Measurements from ENCODE around the gene RGS7. TPM values are rescaled to one million over a fixed set of nuclear protein-coding genes. Genes with fewer than 3 reads are reported as not detected.
A peak's percentile ranks its signal among the peaks of the same experiment; 100 is the strongest.
"Not testable (repeated sequence)": the region's sequence is repeated elsewhere in the genome, so short reads cannot be mapped to it uniquely, and the experiment has no call there.

The RGS7 gene
- total RNA-seq, 2 experiments from 2014 or later, result not detected

DNA sequence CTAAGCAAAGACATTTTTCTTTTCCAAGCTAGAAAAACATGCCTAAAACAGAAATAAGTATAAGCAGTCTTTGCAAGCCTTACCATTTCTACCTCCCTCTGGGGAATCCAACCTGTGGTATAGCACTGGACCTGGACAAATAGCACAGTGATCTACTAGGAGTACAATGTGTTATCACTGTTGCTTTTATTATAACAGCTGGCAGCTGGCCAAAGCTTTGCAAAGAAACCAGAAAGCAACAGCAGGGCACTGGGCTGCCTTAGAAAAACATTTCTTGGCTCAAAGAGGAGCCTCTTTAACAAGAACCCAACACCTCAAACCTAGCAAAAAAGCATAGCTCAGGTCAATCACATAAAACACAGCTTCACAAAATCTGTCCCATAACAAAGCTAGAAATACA is 450.5 kb downstream of the RGS7 start:
- intact Hi-C loops (cut with micrococcal nuclease), result no loop called here
- TF ChIP-seq, protein P1, sequence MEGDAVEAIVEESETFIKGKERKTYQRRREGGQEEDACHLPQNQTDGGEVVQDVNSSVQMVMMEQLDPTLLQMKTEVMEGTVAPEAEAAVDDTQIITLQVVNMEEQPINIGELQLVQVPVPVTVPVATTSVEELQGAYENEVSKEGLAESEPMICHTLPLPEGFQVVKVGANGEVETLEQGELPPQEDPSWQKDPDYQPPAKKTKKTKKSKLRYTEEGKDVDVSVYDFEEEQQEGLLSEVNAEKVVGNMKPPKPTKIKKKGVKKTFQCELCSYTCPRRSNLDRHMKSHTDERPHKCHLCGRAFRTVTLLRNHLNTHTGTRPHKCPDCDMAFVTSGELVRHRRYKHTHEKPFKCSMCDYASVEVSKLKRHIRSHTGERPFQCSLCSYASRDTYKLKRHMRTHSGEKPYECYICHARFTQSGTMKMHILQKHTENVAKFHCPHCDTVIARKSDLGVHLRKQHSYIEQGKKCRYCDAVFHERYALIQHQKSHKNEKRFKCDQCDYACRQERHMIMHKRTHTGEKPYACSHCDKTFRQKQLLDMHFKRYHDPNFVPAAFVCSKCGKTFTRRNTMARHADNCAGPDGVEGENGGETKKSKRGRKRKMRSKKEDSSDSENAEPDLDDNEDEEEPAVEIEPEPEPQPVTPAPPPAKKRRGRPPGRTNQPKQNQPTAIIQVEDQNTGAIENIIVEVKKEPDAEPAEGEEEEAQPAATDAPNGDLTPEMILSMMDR (IDR thresholded peaks at IDR 0.05), result no peak
- no peak overlapping the region for H3K27ac Mint-ChIP-seq
- ChIA-PET CTCF (no interaction called here), POLR2A (no interaction called here)
- no peaks in the 10 kb centered on the region for H3K36me3 Mint-ChIP-seq (ENCODE audit: low read depth)
- DNase-seq, result no peak
- no peak overlapping the region for H3K4me3 Mint-ChIP-seq
- H3K4me1 Mint-ChIP-seq (ENCODE audit: low read depth), result no peaks in the 10 kb centered on the region
- no peak for ATAC-seq
- no peaks in the 10 kb centered on the region for H3K27me3 Mint-ChIP-seq
- H3K9me3 Mint-ChIP-seq, result peaks cover 5% of the 10 kb centered on the region

DNA sequence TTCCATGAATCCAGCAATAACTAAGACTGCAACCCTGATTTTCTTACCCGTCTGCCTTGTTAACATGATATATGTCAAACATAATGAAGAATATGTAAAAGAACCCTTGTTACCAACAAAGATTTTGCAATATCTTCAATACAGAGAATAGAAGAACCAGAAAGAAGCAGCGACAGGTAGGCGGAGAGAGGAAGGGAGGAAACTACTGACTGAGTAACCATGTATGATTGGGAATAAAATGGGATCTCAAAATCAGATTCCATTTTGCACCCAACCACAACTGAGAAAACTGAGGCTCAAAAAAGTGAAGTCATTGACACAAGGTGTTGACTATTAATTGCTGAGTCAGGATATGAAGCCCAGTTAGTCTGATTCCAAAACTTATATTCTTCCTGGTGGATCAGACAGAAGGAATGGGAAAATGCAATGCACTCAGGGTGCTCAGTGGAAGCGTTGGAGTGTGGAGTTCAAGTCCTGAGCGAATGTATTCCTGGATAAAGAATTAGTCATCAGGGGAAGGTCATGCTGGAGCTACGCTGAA is 451.7 kb downstream of the RGS7 start:
- intact Hi-C loops (cut with micrococcal nuclease), result no loop called here
- Mint-ChIP-seq H3K27ac (no peak overlapping the region), H3K4me3 (no peak overlapping the region), H3K4me1 (ENCODE audit: low read depth) (no peaks in the 10 kb centered on the region), H3K27me3 (no peaks in the 10 kb centered on the region), H3K36me3 (ENCODE audit: low read depth) (no peaks in the 10 kb centered on the region), H3K9me3 (peaks cover 5% of the 10 kb centered on the region)
- POLR2A ChIA-PET, result no interaction called here
- DNase-seq (no peak), ATAC-seq (no peak)
- TF ChIP-seq, protein P1 (IDR thresholded peaks at IDR 0.05), result no peak
- CTCF ChIA-PET, result no interaction called here

DNA sequence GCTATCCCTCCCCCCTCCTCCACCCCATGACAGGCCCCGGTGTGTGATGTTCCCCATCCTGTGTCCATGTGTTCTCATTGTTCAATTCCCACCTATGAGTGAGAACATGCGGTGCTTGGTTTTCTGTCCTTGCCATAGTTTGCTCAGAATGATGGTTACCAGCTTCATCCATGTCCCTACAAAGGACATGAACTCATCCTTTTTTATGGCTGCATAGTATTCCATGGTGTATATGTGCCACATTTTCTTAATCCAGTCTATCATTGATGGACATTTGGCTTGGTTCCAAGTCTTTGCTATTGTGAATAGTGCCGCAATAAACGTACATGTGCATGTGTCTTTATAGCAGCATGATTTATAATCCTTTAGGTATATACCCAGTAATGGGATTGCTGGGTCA is 461.6 kb downstream of the RGS7 start:
- H3K4me3 Mint-ChIP-seq; ATAC-seq; DNase-seq; intact Hi-C loops (cut with micrococcal nuclease); H3K27ac Mint-ChIP-seq; POLR2A ChIA-PET; CTCF ChIA-PET; H3K9me3 Mint-ChIP-seq; H3K27me3 Mint-ChIP-seq; H3K4me1 Mint-ChIP-seq (ENCODE audit: low read depth); H3K36me3 Mint-ChIP-seq (ENCODE audit: low read depth): not testable (repeated sequence)

DNA sequence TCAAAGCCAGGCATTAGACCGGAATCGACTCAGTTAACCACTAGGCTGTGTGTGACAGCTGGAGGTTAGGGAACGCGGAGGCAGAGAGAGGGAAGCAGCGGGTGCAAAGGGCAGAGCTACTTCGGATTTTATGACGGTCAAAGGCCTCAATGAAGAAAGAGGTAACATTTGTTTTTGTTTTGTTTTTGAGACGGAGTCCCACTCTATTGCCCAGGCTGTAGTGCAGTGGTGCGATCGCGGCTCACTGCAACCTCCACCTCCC is 468.3 kb downstream of the RGS7 start:
- Mint-ChIP-seq H3K27ac (no peak overlapping the region), H3K9me3 (peaks cover 5% of the 10 kb centered on the region), H3K4me1 (ENCODE audit: low read depth) (no peaks in the 10 kb centered on the region), H3K27me3 (no peaks in the 10 kb centered on the region), H3K36me3 (ENCODE audit: low read depth) (no peaks in the 10 kb centered on the region), H3K4me3 (no peak overlapping the region)
- TF ChIP-seq, protein P1 (IDR thresholded peaks at IDR 0.05), result no peak
- ChIA-PET POLR2A (no interaction called here), CTCF (no interaction called here)
- intact Hi-C loops (cut with micrococcal nuclease), result no loop called here
- DNase-seq, result no peak
- ATAC-seq, result no peak

DNA sequence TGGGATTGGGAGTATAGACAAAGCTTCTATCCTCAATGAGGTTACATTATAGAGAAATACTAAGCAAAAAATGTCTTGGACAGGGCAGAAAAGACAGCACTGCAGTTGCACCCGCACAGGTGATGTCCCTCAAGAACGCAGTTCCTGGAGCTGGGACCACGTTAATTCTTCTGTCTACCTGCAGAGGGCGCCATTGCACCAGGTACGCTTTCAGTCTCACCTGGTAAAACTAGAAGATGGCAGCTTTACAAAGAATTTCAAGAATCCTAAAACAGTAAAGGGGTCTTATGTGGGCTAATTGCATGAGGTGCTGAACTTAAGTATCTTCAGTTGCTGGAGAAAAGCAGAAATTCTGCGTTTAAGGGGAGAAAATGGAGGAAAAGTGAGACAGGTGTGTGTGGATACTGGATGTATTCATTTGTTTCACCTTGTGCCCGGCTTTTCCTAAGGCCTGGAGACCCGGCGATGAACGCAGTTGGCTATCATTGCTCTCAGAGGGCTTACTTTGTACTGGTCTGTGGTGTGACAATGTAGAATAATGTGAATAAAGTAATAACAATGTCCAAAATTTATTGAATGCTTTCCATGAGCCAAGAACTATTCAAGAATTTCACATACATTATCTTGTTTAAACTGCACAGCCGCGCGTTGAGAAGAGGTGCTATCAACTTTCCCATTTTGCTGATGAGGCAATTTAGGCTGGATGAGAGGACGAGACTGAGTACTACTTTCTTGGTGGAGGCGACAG is 468.8 kb downstream of the RGS7 start:
- no peak overlapping the region for H3K27ac Mint-ChIP-seq
- intact Hi-C loops (cut with micrococcal nuclease), result no loop called here
- ChIA-PET CTCF (interaction anchor here (0.8 to 1.4 kb wide), 5 partner anchors 40 to 618 kb away, joined by 3 to 5 read pairs (median 4); no protein-coding TSS in a partner anchor), POLR2A (no interaction called here)
- TF ChIP-seq, protein P1 (IDR thresholded peaks at IDR 0.05), result peak; percentile 73
- H3K4me3 Mint-ChIP-seq, result no peak overlapping the region
- H3K27me3 Mint-ChIP-seq, result no peaks in the 10 kb centered on the region
- DNase-seq (peak; percentile 42), ATAC-seq (no peak)
- H3K36me3 Mint-ChIP-seq (ENCODE audit: low read depth), result no peaks in the 10 kb centered on the region
- H3K4me1 Mint-ChIP-seq (ENCODE audit: low read depth), result no peaks in the 10 kb centered on the region
- peaks cover 7% of the 10 kb centered on the region for H3K9me3 Mint-ChIP-seq
